KOPT-K1 (cell line): ENCODE results near the gene INO80E.
"Not testable (repeated sequence)": the region's sequence is repeated elsewhere in the genome, so short reads cannot be mapped to it uniquely, and the experiment has no call there.

Experiments
- H3K27ac ChIP-seq: fragments of 200-600 bp; sonication (generic); 2 replicates; pipeline ENCODE4 v1.5.1; 2016; ENCODE audit warnings: antibody characterized with exemption, mild to moderate bottlenecking, low read depth, low read length; ENCODE audit not compliant: poor library complexity, severe bottlenecking
- H3K36me3 ChIP-seq: fragments of 200-600 bp; sonication (generic); 2 replicates; pipeline ENCODE4 v1.5.1; 2017; ENCODE audit warnings: antibody characterized with exemption, mild to moderate bottlenecking, low read length, moderate library complexity; ENCODE audit not compliant: insufficient read depth
- H3K9me3 ChIP-seq: fragments of 200-600 bp; sonication (generic); 2 replicates; pipeline ENCODE4 v1.5.1; 2017; ENCODE audit warnings: antibody characterized with exemption, low read length, mild to moderate bottlenecking; ENCODE audit not compliant: insufficient read depth, poor library complexity, severe bottlenecking

Gene INO80E

GRCh38 chr16:30007378-30007895 is 11.4 kb downstream of the INO80E start:
- no peaks in the 10 kb centered on the region for H3K9me3 ChIP-seq

DNA sequence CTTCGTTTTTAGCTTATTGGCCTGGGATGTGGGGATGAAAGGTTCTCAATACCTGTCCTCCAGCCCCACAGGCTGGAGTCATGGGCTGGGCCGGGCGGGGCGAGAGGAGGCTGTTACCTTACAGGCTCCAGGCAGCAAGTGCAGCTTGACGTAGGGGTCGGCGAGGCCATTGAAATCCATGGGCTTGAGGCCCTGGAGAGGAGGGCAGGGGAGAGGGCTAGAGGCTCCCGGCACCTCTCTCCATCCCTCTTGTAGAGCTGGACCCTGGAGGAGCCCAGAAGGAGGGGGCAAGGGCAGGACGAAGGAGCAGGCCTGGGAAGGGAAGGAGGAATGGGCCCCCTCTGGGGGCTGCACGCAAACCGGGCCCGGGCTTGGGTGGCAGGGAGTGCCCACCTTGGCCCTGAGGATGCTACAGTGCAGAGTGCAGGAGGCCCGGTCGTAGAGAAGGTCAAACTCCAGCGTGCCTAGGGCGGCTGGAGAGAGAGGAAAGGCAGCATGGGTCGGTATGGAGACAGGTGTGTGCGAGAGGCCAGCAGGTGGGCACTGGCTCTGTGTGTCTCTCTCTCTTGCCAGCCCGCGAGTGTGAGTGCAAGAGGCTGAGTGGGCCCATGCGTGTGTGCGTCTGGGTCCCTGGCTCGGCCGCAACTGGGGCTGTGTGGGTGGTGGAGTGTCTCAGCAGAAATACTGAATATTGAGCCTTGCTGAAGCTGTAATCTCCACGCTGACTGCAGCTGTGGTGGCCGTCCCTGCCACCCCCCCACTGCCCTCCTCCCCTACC is 13.2 kb downstream of the INO80E start:
- Histone ChIP-seq H3K36me3 (0 out of 2 replicates have a peak, but pooled peaks cover 11% of the 10 kb centered on the region), H3K9me3 (no peaks in the 10 kb centered on the region), H3K27ac (no peak overlapping the region)

More at GRCh38 chr16:30007378-30007895, 11.4 kb downstream of the INO80E start:
- Histone ChIP-seq H3K36me3 (peaks cover 28% of the 10 kb centered on the region; the same call in 1 of the 2 replicates), H3K27ac (no peak overlapping the region)

GRCh38 chr16:30009990-30010843 is 14.2 kb downstream of the INO80E start:
- 0 out of 2 replicates have a peak, but pooled peaks cover 11% of the 10 kb centered on the region for H3K36me3 ChIP-seq
- peak overlapping the region; percentile 38 for H3K27ac ChIP-seq
- no peaks in the 10 kb centered on the region for H3K9me3 ChIP-seq

GRCh38 chr16:30010844-30011713 is 15.0 kb downstream of the INO80E start, which contains the start of gene DOC2A:
Gene DOC2A, minus strand, starts transcription at chr16:30011027. Its CDS starts 805 bp downstream, at chr16:30010222.
- Histone ChIP-seq H3K27ac (peak within 1 kb of the TSS; percentile 38), H3K9me3 (no peaks in the 10 kb centered on the region), H3K36me3 (0 out of 2 replicates have a peak, but pooled peaks cover 3% of the 10 kb centered on the region)

DNA sequence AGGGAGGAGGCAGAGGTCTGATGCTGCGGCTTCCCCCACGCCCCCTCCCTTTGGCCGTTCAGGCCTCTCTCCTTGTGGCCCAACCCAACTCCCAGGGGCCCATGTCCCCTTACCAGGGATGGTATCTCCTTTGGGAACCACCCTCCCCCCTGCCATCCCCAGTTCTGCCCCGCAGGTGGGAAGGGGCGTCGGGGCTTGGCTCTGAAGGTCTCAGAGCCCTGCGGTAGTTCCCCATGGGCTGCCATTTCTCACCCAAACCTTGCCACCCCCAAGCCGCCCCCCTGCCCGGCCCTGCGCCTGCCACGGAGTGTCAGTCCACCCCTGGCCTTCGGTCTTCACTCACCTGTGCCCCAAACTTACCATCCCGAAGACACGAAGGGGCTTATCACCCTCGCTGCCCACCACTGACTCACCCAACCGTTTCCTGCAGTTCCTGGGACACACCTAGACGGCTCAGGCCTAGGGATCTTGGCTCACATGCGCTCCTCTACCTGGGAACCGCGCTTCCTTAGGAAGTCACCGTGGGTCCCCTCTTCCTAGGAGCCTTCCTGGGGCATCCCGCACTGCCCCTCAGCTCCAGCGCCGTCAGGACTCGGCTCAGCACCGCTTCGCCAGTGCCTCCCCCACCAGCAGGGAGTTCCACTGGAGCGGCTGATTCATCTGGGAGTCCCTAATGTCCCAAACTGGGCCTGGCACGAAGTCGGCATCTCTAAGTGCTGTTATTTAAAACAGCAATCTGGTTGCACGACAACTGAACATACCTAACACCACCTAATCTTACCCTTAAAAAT is 15.9 kb downstream of the INO80E start:
- Histone ChIP-seq H3K9me3 (no peaks in the 10 kb centered on the region), H3K36me3 (no peaks in the 10 kb centered on the region), H3K27ac (no peak overlapping the region)

DNA sequence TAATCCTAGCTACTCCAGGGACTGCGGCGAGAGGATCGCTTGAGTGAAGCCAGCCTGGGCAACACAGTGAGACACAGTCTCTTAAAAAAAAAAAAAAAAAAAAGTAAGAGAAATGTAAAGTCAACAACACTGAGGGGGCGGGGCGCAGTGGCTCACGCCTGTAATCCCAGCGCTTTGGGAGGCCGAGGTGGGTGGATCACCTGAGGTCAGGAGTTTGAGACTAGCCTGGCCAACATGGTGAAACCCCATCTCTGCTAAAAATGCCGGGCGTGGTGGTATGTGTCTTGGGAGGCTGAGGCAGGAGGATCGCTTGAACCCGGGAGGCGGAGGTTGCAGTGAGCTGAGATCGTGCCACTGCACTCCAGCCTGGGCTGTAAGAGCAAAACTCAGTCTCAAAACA is 16.6 kb downstream of the INO80E start:
- not testable (repeated sequence) for H3K27ac ChIP-seq

DNA sequence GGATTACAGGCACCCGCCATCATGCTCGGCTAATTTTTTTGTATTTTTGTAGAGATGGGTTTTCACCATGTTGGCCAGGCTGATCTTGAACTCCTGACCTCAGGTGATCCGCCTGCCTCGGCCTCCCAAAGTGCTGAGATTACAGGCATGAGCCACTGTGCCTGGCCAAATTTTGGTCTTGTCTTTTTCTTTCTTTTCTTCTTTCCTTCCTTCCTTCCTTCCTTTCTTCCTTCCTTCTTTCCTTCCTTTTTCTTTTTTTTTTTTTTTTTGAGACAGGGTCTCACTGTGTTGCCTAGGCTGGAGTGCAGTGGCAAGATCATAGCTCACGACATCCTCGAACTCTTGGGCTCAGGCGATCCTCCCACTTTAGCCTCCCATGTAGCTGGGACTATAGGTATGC is 19.4 kb downstream of the INO80E start:
- not testable (repeated sequence) for H3K9me3 ChIP-seq, H3K36me3 ChIP-seq, H3K27ac ChIP-seq

More for the DNA sequence above, 16.6 kb downstream of the INO80E start:
- H3K9me3 ChIP-seq, H3K36me3 ChIP-seq: not testable (repeated sequence)

DNA sequence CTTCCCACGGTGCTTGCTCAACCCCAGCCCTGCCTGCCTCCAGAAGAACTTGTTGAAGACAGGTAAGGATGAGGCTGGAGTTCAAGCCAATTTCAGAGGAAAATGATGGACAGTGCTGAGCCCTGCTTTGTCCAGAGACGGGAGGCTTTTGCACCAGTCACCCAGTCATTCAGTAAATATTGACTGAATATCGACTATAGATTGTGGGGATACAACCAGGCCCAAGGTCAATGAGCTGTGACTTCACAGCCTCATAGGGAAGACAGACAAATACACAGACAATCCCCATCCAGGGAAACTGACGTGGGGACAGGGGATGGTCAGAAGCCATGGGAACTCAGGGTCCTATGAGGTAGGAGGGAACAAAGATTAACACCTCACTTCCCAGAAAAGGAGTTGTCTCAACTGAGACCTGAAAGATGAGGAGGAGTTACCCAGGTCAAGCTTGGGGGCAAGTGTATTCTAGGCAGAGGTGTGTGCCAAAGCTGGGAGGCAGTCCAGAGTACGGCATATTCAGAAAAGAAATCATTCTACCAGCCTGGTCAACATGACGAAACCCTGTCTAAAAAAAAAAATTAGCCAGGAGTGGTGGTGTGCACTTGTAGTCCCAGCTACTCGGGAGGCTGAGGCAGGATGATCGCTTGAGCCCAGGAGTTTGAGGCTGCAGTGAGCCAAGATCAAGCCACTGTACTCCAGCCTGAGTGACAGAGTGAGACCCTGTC is 20.7 kb downstream of the INO80E start:
- H3K27ac ChIP-seq, result no peak overlapping the region
- H3K36me3 ChIP-seq, result no peaks in the 10 kb centered on the region
- no peaks in the 10 kb centered on the region for H3K9me3 ChIP-seq

DNA sequence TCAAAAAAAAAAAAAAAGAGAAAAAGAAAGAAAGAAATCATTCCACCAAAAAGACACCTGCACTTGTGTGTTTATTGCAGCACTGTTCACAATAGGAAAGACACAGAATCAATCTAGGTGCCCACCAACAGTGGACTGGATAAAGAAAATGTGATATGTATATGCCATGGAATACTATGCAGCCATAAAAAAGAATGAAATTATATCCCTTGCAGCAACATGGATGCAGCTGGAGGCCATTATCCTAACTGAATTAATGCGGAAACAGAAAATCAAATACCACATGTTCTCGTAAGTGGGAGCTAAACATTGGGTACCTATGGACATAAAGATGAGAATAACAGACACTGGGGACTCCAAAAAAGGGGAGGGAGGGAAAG is 21.2 kb downstream of the INO80E start:
- Histone ChIP-seq H3K9me3 (no peaks in the 10 kb centered on the region), H3K36me3 (no peaks in the 10 kb centered on the region), H3K27ac (no peak overlapping the region)

DNA sequence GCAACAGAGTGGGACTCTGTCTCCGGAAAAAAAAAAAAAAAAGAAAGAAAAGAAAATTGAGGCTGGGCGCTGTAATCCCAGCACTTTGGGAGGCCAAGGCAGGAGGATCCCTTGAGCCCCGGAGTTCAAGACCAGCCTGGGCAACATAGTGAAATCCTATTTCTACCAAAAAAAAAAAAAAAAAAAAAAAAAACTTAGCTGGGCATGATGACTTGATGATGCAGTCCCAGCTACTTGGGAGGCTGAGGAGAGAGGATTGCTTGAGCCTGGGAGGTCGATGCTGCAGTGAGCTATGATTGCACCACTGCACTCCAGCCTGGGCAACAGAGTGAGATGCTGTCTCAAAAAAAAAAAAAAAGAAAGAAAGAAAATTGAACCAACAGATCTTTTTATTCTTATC is 21.9 kb downstream of the INO80E start:
- not testable (repeated sequence) for H3K27ac ChIP-seq, H3K9me3 ChIP-seq

DNA sequence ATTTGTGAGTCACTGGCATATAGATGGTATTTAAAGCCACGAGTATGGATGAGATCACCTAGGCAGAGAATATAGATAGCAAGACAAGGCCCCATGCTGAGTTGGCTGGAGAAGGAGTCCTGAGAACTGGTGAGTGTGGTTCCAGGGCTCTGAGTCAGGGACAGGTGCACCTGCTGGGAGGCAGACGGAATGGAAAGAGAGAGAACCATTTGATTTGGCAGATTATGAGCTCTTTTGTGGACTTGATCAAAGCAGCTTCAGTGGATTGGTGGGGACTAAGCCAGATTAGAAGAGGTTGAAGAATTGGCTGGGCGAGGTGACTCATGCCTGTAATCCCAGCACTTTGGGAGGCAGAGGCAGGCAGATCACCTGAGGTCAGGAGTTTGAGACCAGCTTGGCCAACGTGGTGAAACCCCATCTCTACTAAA is 22.7 kb downstream of the INO80E start:
- H3K27ac ChIP-seq, result no peak overlapping the region
- H3K9me3 ChIP-seq, result no peaks in the 10 kb centered on the region
- no peaks in the 10 kb centered on the region for H3K36me3 ChIP-seq

More for the DNA sequence above, 21.9 kb downstream of the INO80E start:
- H3K36me3 ChIP-seq, result not testable (repeated sequence)

DNA sequence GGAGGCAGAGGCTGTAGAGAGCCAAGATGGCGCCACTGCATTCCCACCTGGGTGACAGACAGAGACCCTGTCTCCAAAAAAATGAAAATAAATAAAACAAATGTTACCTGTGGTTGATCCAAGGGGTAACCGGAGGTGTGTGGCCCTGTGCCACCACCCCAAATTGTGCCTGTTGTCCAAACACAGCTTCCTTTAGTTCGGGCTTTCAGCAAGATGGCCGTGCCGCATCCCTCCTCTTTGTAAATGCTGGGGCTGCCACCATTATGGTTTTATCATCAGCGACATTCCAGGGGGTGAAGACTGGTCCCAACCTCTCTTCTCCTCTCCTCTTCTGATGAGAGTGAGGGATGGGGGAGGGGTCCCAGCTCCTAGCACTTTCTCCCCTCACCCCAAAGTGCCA is 26.8 kb downstream of the INO80E start, which contains the start of gene C16orf92:
C16orf92 (plus strand) TSS at position 312 of the 400 bp plus-strand sequence. CDS start 143 bp downstream, outside the sequence.
- Histone ChIP-seq H3K9me3 (no peaks in the 10 kb centered on the region), H3K36me3 (no peaks in the 10 kb centered on the region), H3K27ac (no peak within 1 kb of the TSS)

GRCh38 chr16:30023586-30023985 is 27.5 kb downstream of the INO80E start:
- H3K36me3 ChIP-seq, result no peaks in the 10 kb centered on the region
- no peaks in the 10 kb centered on the region for H3K9me3 ChIP-seq
- no peak overlapping the region for H3K27ac ChIP-seq
